HG03025 (cell line): ENCODE measurements around the gene RGS4.
"Not testable (repeated sequence)": the region's sequence is repeated elsewhere in the genome, so short reads cannot be mapped to it uniquely, and the experiment has no call there.

ENCODE experiments used
- ATAC-seq: cut with Tn5 transposase; IDR thresholded peaks from one replicate; pipeline ENCODE4 v1.9.1; 2021; ENCODE audit warnings: mild to moderate bottlenecking, moderate library complexity; ENCODE audit not compliant: unreplicated experiment, low FRiP score

RGS4 gene

DNA sequence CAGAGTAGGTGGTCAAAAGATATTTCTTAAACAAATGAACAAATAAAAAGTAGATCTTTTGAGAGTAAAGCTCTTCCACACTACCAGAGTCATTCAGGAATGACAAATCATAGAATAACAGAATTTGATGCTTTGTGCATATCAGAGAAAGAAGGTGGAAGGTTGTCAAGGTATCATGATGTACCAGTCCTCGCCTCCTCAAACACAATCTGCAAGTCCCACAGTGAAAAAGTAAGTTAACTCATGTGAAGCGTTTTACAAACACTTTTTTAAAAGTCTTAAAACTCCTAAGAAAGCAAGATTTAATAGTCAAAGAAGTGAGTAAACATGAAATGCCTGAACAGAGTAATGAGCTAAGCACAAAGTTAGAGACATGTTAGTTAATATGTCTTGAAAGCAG is 2.5 kb upstream of the RGS4 start:
- ATAC-seq = no peak

DNA sequence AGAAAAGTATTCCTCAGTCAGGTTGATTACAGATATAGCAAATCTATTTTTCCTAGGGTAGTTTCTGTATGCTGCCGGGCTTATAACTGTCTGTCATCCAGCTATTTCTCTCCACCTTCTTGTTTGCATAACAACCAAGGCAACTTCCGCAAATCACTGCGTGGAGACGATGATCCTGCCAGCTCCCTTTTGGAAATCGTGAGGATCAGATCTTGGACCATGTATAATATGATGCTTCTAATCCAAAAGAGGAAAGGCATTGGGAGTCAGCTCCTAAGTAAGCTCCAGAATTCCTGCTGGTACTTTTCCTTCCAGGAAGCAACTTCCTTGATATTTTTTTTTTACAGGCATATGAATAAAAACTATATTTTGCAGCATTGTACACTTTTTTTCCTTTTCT is 445 bp upstream of the RGS4 start:
- ATAC-seq = no peak

DNA sequence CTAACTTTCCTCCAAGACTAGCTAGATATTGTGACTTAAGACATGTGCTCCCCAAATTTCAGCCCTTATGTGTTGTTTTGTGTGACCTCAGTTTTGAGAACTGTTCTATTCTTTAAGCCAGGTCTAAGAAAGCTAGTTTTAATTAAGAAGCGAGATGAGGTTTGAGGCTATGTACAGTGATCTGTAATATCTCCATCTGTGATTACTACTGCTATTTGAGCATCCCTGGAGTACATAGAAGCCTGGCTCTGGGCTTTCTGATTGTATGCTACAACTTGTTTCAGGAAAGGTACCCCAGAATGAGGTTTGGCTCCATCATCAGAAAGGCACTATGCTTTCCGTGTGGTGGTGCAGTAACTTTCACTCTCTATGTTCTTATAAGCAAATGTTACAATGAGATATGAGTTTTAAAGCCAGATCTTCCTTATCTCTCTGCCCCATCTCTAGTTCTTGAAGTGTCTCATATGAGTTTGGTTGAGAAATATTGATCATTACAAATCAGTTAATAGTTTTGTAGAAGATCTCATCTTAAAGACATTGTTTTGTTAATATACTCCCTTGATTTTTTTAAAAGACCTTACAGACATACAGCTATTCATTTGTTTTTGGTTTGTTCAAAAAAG is 605 bp downstream of the RGS4 start:
- ATAC-seq = no peak

DNA sequence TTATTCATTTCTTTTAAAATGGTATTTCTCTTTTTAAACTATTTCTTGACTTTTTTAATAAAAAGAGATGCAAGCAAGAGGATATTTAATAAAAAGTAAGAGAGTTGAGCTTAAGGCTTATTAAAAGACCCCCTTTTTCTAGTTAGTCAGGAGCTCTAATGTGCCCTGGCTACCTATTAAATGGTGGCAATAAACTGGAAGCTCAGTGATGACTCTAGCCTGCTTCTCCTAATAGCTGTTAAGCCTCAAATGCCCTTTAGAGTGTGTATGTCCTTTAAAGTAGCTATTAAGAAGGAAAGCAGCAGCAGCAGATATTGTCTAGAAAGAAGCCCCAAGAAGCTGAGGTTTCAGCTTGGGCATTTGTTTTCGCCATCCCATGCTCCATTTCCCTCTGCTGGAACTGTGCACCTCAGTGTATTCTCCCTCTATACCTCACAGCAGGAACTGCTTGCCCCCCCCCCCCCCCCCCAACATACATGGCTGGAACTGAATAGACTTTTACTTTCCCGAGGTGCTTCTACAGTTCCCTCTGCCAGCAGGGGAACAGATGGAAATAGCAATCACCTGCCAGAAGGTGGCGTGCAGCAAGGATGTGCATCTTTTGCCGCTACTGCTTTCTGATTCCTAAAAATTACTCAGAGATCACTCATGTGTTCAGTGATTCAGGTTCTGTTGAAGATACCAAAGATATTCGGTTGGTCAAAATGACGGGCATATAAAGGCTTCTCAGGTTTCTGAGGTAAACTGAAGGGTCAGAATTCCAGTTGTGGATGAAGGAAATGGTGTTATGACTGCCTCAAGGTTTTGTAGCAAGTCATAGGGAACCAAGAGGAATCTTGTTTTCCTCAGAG is 2.5 kb downstream of the RGS4 start:
- no peak for ATAC-seq

DNA sequence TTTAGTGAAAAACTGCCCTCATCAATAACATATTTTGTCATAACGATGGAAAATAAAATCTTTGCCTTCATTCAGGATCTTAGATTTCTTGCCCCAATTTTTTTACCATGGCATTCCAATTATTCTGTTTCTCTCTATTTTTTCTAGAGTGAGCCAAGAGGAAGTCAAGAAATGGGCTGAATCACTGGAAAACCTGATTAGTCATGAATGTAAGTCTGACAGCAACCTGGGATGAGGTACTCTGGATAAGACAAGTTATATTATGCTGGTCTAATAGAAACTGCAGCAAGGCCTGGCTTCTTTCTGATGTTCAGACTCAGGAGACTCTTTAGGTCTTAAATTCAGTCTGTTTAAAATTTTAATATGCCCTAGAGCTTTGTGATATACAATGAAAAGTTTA is 3.5 kb downstream of the RGS4 start:
- ATAC-seq = no peak

DNA sequence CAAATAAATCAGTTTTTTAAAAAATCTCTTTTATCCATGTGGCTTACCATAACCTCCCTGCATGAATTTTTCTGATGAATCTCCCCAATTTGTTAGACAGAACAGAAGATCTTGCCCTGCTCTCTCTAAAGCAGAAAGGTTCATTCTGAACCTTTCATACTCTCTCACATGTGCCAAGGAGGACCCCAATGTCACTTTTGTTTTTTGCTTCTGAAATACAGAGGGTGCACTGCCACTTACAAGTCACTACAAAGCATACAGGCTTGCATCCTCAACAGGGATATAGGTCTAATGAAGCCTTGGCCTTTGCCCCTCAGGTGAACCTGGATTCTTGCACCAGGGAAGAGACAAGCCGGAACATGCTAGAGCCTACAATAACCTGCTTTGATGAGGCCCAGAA is 4.8 kb downstream of the RGS4 start:
- no peak for ATAC-seq

DNA sequence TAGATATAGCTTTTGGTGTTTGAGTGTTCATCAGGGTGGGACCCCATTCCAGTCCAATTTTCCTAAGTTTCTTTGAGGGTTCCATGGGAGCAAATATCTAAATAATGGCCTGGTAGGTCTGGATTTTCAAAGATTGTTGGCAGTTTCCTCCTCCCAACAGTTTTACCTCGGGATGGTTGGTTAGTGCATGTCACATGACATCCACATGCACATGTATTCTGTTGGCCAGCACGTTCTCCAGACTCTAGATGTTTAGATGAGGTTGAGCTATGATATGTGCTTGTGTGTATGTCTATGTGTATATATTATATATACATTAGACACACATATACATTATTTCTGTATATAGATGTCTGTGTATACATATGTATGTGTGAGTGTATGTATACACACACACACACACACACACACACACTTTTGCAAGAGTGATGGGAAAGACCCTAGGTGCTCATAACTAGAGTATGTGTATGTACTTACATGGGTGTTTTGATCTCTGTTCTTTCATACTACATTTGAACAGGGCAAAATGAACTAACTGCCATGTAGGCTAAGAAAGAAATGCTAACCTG is 5.6 kb downstream of the RGS4 start:
- ATAC-seq = no peak

DNA sequence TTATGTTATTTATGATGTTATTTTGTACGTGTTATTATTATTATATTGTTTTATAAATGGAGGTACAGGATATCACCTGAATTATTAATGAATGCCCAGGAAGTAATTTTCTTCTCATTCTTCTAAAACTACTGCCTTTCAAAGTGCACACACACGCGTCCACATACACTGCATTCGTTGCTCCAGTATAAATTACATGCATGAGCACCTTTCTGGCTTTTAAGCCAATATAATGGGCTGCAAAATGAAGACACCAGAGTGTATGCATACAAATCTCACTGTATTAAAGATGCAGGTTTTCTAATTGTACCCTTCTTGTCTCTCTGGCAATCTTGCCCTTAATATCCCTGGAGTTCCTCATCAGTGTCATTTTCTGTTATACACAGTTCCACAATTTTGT is 6.9 kb downstream of the RGS4 start:
- no peak for ATAC-seq

DNA sequence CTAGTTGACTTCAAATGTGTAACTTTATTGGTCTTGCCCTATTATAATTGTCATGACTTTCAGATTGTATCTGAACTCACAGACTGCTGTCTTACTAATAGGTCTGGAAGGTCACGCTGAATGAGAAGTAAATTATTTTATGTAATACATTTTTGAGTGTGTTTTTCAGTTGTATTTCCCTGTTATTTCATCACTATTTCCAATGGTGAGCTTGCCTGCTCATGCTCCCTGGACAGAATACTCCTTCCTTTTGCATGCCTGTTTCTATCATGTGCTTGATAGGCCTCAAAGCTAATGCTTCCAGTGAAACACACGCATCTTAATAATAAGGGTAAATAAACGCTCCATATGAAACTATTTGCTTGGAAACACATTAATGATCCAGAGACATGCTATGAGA is 7.3 kb downstream of the RGS4 start:
- no peak for ATAC-seq

DNA sequence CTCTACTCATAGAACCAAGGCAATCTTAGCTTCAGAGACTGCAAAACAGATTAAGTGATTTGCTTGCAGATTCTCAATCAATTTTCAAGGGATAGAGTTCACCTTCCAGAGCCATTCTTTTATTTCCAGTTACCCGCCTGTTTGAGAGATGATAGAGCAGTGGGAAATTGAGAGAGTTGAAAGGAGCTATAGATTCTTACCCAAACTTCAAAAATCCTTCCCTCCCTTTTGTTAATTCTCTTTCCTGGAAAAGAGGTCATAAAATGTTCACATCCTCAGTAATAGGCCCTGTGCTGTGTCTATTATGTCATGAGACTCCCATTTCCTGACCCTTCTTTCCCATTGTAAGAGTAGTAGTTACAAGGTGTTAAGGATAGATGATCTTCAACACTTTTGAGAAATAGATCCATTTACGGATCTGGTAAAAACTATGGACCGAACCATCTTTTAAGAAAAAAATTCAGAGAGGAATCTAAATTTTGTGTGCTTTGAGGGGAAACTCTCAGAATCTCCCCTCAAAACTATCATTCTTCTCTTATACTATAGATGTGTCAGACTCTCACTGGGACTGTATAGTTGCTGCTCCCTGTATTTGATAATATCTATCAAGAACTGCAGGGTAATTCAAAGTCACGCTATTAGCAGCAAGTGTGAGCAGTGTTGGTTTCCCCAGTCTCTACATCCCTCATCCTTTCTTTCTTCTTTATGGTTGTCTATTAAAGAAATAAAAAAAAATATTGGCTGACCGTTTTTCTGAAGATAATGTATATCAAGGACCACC is 8.0 kb downstream of the RGS4 start:
- ATAC-seq = no peak

DNA sequence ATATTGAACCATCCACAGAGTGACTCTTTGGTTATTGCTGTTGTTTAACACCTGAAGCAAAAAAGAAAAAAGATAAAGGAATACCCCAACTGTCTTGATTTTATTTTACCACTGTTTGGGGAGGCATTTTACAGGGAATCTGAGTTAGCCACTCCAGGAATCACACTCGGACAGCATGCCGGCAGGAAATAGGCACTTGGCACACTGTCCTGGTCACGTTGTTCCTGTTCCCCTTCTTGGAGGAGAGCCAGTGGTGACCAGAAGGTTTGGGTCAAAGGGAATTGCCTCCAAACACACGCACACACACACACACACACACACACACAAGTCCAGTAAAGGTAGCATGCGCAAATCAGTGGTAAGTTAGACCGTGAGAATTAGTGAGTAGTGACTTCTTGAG is 13.8 kb downstream of the RGS4 start:
- ATAC-seq = no peak

DNA sequence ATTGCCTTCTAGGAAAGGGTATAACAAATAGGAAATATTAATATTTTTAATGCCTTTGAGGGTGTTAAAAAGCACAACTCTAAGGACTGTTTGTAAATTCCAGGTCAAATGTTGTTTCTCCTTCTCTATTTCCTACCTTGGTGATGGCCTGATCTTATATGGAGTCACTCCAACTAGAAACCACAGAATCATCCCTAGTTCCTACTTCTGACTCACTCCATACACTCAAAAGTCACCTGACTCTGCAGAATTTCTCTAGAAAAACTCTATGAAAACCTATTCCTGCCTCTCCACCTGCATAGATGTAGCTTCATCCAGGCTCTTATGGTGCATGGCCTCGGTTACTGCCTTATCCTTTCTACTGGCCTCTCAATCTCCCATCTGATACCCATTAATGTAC is 14.5 kb downstream of the RGS4 start:
- no peak for ATAC-seq

DNA sequence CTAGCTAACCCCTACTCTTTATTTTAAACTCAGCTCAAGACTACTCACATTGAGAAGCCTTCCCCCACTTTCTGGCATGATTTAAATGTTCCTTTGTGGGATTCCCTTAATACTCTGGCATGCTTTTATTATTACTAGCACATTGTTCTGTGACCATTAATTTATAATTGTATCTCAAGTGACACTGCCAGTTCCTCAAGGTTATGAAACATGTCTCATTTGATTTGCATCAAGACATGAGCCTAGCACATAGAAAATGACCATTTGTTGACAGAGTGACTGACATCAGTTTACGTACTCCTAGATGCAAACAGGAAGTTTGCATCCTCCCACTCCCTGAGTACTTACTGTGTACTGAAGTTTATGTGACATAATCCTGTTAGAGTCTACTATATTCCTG is 15.2 kb downstream of the RGS4 start:
- no peak for ATAC-seq

DNA sequence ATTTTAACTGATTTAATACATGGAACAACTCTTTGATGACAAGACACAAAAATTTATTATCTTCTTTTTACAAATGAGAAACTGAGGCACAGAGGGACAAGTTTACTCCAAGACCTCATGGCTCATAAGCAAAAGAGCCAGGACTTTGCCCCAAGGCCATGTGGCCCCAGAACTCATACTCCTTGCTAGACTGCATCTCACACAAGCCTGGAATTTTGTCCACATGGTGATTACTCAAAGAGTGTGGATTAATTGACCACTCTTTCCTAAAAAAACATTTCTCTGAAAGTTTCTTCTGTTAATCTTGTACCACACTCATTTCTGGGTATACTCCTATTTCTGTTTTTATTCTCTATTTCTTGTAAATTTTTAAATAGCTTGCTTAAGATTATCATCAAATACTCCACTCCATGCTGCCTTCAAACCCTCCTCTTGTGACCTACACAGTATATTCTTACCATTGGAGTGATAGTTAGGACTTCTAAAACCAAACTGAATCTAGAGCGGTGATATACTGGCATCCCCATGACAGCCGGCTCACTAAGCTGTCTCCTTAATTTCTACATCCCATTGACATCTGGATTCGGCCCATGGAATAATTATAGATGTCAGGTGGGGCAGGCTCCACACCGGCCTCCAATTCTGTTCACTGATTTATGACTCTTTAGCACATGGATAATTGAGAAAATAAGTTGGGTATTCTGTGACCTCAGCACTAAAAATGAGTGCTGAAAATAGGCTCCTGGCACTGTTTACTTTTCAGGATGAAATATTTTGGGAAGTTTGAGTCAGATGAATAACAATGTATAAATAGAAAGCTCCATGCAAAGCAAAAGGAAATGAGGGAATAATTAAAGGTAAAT is 16.1 kb downstream of the RGS4 start:
- no peak for ATAC-seq

DNA sequence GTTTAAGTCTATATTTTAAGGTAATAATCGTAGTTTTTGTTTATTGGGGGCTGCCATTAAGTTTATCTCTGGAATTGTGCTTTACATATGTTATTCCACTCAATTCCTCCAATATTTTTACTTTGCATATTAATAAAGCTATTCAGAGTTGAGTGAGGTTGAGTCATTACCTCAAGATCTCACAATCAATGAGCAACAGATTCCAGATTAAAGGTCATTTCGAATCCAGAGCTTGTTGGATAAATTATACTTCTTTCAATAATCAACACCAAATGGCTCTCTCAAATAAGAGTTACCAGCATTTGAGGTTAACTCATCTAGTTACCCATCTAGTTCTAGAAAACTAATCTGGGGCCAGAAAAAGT is 16.7 kb downstream of the RGS4 start:
- no peak for ATAC-seq

DNA sequence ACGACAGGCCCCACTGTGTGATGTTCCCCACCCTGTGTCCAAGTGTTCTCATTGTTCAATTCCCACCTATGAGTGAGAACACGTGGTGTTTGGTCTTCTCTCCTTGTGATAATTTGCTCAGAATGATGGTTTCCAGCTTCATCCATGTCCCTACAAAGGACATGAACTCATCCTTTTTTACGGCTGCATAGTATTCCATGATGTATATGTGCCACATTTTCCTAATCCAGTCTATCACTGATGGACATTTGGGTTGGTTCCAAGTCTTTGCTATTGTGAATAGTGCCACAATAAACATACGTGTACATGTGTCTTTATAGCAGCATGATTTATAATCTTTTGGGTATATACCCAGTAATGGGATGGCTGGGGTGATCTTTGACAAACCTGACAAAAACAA is 20.0 kb downstream of the RGS4 start:
- not testable (repeated sequence) for ATAC-seq

DNA sequence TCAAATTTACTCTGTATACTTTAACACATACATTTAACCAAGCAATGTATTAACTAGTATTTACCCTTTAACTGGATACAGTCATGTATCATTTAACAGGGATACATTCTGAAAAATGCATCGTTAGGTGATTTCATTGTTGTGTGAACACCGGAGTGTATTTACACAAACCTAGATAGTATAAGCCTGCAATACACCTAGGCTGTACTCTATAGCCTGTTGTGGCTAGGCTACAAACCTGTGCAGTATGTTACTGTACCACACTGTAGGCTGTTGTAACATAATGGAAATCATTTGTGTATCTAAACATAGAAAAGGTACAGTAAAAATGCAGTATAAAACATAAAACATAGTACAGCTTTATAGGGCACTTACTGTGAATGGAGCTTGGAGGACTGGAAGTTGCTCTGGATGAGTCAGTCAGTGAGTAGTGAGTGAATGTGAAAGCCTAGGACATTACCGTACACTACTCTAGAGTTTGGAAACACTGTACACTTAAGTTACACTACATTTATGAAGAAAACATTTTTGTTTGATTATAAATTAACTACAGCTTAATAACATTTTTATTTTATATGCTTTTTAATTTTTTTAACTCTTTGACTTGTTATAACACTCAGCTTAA is 21.3 kb downstream of the RGS4 start:
- ATAC-seq = no peak

DNA sequence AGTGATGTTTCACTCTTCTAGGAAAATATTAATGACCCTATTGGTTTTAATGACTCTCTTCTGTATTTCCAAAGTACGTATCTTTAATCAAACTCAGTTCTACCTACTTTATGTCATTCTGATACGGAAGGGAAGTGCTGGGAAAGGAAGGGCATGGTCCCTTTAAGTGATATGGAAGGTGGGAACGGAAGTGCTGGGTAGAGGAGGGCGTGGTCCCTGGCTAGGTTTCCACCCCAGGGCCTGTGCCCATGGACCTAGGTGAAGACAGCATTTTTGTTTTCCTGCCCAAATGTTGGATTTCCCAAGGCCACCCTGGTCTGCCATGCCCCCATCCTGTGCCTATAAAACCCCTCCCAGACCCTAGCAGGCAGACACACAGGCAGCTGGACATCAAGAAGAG is 24.0 kb downstream of the RGS4 start:
- no peak for ATAC-seq

DNA sequence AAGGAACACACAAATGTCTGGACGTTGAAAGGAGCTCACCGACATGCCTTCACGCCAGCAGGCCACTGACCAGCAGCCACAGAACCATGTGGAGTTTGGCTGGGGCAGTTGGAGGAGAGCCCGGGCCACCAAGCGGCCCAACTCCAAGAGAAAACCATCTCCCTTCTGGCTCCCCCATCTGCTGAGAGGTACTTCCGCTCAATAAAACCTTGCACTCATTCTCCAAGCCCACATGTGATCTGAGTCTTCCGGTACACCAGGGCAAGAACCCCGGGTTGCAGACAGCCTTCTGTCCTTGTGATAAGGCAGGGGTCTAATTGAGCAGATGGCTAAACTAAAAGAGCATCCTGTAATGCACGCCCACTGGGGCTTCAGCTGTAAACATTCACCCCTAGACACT is 24.4 kb downstream of the RGS4 start:
- no peak for ATAC-seq

DNA sequence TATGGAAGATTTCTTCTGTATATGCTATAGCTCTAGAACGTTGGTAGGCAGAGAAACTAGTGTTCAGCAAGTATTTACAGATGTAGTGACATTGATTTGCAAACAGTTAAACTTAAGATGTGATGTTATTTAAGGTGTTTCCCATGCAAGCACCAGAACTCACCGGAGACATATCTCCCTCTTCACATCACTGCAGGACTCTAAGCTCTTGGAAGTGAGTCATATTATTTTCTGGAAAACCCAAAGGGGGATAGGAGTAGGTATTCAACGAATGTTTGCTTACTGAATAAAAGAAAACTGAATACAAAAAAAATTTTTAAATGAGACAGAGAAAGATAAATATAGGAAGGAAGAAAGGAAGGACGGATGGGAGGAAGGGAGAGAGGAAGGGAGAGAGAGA is 25.0 kb downstream of the RGS4 start:
- ATAC-seq = no peak
